GM18867 (cell line): ENCODE measurements around the gene MLPH.

Experiments
- ATAC-seq: cut with Tn5 transposase; IDR thresholded peaks from one replicate; pipeline ENCODE4 v1.9.1; 2021; ENCODE audit warnings: mild to moderate bottlenecking, moderate library complexity; ENCODE audit not compliant: unreplicated experiment

Gene MLPH

DNA sequence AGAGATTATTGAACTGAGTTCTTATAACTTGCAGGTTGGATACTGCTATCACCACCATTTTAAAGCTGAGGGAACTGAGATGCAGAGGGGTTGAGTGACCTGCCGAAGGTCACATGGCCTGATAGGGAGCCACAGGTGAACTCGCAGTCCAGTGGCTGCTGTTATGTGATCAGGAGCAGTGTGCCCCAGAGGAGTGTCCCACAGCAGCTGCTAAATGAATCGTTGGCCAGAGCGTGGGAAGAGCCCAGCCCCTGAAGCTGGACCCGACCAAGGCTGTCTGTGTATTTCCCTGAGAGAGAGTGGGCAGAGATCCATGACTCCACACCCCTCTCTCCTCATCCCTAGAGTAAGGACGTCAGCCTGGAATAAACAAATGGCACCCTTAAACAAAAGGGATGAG is 52.6 kb downstream of the MLPH start:
- no peak for ATAC-seq

DNA sequence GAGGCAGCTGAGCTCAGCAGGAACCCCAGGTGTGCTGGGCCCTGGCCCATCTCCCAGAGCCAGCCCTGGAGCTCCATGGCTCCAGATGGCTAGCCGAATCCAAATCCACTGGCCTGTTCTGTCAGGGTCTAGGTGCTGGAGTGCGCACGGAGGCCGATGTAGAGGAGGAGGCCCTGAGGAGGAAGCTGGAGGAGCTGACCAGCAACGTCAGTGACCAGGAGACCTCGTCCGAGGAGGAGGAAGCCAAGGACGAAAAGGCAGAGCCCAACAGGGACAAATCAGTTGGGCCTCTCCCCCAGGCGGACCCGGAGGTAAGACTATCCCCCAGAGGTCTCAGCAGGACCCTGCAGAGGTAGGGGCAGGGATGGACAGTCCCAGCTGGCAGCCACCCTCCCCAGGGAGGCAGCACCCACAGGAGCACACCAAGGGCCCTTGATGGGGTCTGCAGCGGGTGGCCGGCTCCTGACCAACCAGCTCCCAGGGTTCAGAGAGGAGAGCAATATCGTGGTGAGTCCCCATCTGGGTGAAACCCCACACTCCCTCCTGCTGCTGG is 53.2 kb downstream of the MLPH start:
- ATAC-seq = no peak

DNA sequence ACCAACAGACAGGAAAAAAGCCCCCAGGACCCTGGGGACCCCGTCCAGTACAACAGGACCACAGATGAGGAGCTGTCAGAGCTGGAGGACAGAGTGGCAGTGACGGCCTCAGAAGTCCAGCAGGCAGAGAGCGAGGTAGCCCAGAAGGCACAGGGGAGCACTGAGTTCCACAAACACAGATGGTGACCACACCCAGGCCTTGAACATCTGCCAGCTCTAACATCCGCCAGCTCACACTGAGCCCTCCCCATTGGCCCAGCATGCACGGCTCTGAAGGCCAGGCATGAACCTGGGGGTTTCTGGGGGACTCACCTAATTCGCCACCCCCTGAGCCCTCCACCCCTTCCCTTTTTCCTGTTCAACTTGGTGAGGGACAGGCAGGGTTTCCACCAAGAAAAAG is 53.8 kb downstream of the MLPH start:
- no peak for ATAC-seq

DNA sequence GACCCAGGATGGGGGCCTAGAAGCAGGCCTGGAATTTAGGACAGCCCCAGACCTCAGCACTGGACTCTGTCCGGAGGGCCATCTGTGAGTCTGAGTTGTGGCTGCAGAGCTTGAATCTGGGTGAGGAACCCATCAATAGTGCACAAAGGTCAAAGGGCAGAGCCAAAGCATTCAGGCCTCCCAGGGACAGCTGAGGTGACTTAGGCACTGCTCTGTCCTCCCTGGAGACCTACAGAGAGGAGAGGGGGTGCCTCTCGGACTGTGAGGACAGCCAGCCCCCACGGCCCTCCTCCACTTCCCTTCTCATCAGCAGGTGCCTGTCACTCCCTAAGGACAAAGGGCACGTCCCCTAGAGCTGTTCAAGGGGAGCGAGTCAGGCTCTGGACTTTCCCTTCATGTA is 54.2 kb downstream of the MLPH start:
- no peak for ATAC-seq

DNA sequence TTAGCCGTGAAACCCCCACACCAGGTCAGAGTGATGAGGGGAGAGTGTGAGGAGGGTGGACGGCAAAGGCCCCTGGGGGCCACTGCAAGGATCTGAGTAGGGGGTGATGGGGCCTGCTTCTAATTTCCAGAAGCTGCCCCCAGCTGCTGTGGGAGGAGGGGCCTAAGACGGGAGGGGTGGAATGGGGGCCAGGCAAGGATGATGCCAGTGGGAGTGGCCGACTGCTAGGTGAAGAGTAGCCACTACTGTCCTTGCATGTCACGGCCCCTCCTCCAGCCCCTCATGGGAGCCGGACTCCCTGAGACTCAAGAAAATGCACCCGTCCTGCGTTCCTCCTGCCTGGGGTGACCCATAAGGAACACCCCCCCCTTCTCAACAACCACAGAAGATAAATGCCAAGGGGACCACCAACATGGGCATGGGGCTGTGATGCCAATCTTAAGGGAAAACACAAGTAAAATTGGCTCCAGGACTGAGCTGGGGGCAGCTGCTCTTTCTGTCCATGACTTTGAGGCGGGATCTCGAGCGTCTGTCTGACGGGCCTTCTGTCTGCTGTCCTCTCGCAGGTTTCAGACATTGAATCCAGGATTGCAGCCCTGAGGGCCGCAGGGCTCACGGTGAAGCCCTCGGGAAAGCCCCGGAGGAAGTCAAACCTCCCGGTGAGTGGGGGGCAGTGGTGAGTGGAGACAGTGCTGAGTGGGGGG is 55.1 kb downstream of the MLPH start:
- no peak for ATAC-seq

DNA sequence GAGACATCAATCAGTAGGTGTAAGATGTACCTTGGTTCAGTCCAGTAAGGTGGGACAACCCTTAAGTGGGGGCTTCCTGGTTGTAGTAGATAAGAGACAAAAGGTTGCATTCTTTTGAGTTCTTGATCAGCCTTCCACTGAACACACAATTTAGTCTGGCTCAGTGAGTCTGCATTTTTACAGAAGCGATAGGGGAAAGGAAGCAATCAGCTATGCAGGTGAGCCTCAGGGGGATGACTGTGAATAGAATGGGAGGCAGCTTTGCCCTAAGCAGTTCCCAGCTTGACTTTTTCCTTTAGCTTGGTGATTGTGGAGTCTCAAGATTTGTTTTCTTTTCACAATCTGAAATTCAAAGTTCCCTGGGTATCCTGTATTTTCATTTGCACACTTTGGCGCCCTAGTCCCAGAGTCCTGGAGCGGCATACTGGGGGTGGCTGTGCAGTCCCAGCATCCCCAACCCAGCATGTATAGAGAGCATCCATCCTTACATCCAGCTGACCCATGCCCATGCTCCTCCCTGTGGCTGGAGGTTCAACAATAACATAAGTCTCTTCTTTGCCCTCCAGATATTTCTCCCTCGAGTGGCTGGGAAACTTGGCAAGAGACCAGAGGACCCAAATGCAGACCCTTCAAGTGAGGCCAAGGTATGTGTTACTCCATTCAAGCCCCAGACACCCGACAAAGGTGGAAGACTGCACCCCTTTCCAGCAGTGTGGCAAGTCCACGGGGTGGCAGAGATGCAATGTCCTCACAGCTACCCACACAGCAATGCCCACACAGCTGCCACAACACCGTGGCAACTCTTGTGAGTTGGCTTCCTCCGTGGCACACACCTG is 59.2 kb downstream of the MLPH start:
- ATAC-seq = no peak

DNA sequence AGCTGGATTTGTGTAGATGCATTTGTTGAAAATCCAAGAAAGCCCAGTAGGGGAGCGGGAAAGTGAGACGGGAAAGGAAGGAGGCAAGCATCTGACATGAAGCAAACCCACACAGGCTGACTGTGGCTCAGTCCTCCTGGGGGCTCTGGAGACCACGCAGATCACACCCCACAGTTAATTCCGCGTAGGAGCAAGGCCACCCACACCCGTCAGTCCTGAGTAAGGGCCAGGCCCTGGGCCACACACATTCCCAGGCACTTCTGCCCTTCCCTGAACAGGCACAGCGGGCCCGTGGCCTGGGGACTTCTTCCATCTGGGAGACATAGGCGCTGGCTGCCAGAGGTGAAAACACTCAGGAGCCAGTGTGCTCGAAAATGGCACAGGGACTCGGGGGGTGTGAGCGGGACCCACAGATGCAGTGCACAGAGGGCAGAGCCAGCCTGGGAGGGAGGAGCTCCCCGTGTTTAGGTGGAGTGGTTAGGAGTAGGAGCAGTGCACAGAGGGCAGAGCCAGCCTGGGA is 59.9 kb downstream of the MLPH start:
- ATAC-seq = no peak

DNA sequence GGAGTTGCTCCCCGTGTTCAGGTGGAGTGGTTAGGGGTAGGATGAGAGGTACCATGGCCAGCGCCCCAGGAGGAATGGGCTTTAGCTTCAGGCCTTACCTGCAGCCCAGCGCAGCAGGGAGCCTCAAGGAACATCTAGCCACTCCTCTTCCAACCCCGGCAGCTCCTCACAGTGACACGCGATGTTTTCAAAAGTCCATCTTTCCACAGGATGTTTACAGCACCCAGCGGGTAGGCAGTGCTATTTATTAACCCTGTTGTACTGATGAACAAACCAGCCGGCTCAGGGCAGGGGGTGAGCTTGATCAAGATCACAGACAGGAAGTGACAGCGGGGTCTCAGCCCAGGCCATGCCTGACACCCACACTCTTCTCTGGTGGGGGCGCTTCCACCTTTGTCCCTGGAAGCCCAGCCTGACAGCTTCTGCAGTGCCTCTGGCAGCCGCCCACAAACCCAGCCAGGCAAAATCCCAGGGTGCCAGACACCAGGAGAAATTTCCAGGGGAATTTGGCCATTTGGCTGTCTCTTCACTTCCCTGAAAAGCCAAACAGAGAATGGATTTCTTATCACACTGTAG is 60.9 kb downstream of the MLPH start:
- ATAC-seq = no peak

DNA sequence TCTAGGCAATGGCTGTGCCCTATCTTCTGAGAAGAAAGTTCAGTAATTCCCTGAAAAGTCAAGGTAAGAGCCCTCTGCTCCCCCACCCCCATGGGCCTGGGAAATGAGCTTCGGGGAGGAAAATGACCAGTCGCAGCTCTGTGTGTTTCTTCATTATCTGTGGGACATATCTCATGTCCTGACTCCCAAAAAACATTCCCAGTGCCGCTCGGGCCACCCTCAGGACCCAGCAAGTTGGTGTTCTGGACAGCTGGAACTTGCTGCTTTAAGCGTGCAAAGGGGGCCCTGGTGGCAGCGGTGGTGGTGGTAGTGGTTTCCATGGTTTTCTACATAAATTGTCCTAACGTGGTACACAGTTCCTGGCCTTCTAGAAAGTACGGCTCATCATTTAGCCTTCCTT is 62.2 kb downstream of the MLPH start:
- ATAC-seq = no peak

DNA sequence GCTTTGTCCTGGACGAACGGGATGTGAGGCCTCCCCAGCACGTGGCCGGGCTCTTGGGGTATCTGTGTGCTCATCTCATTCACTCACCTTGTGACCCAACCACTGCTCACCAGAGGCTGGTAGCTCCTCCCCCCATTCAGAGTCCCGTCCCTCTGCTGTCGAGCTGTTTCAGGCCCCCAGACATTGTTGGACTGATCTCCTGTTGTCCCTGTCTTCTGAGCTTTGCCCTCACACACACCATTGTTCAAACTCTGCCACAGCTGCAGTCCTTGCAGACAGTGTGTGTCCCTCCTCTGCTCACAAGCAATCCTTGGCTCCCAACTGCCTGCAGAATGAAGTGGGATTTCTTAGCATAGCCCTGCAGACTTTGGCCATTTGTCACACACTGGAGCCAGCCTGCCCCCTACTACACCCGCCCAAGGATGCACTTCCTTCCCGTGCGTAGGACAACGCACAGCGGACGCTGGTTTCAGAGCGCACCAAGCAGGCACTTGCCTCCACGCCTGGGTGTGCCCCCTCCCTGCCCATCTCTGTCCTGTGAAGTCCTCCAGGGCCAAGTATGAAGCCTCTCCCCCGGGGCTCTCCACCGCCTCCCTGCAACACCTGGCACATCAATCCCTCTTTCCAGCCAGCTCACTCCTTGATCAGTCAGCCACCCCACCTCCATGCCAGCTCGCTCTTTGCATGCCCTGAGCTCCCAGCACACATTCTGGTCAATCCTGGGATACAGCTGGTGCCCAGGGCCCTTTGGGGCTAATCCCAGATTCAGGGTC is 62.8 kb downstream of the MLPH start:
- no peak for ATAC-seq

DNA sequence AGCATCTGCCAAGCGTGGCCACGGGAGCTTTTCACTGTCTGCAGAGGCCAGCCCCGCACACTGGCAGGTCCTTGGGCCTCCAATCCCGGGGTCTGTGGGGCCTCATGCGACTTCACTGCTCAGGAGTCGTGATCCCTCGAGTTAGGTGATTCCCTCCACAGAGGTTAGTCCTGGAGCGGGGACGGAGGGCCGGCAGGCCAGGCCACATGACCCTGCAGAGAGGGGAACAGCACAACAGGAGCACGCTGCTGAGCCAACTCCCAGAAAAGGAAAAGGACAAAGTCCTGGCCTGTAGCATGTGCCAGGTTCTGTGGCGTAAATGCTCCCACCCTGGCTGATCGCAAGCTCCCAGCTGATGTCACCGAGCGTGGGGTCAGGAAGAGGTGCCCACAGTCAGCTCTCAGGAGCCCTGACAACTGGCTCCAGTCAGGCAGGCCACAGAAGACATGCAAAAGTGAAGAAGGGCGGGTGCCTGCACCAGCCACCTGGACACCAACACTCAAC is 64.1 kb downstream of the MLPH start:
- ATAC-seq = no peak

DNA sequence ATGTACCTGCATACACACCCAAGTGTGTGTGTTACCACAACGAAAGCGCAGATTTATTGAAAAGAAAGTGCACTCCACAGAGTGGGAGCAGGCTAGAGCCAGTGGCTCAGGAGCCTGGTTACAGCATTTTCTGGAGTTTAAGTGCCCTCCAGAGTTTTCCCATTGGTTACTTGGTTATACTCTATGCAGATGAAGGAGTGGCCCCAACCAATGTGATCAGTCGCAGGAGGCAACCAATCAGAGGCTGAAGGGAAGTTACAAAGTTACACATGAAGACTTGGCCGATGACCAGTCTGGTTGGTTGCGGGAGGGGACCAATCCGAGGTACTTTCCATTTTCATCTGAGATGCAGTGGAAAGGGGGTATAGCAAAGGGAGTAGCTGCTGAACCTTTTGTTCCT is 65.9 kb downstream of the MLPH start:
- no peak for ATAC-seq

DNA sequence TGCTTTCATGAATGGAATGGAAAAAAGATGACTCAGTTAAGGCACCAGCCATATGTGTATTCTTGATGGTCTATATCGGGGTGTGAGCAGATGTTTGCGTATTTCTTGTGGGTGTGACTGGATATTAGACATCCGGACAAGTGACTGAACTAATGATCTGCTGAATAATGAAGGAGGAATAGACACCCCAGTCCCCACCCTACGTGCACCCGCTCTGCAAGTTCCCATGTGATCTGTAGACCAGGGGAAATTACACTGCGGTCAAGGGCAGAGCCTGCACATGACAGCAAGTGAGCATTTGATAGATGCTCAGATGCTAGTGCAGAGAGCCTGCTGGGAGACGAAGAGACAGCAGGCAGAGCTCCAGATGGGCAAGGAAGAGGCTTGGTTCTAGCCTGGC is 66.9 kb downstream of the MLPH start:
- ATAC-seq = no peak

DNA sequence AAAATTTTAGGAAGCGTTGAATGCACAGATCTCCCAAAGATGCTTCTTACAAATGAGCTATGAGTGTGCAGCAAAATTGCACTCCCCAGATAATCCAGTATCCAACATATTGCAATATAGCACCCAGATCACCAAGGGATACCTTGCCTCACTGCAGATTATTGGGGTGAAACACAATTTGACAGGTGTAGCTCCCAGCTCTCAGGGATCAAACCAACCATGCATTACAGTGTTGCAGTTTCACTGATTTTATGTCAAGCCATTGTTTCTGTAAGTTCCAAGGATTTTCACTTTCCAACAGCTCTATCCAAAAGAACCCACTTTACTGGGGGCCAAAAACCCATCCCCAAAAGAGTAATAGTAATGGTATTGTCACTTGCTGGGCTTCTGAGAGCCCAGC is 68.5 kb downstream of the MLPH start:
- ATAC-seq = no peak

DNA sequence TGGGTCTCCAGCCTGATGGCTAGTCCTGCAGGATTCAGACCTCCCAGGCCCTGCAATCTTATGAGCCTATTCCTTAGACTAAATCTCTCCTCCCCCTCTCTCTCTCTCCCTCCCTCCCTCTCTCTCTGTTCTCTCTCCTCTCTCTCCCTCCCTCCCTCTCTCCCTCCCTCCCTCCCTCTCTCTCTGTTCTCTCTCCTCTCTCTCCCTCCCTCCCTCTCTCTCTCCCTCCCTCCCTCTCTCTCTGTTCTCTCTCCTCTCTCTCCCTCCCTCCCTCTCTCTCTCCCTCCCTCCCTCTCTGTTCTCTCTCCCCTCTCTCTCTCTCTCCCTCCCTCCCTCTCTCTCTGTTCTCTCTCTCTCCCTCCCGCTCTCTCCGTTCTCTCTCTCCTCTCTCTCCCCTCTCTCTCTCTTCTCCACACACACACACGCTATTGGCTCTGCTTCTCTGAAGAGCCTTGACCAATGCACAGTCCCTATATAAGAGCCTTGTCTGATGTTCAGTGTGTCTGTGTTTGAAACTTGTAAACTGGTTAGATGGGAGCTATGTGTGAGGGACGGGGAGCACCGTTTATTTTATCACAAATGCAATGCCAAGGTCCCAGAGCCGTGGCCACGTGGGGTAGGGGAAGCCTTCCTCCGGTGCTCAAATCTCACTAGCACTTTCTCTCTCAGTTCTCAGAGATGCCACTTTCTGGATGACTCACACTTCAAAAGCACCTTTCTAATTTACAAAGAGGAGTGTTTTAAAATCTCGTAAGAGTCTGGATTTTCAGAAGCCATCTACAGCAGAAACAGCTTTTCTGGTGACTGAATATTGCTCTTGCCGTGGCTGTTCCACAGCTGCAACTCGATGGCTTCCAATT is 70.0 kb downstream of the MLPH start:
- peak; percentile 92 for ATAC-seq

DNA sequence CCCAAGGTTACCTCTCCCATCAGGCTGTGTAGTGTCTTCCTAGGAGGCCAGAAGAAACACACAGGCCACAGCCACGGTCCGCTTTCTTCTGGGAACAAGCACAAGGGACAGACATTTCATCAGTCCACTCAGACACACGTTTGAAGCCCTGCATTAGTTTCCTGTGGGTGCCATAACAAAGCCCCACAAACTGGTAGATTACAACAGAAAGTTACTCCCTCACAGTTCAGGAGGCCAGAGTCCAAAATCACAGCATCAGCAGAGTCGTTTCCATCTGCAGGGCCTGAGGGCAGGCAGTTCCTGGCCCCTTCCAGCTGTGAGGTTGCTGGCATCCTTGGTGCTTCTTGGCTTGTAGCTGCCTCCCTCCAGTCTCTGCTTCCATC is 70.6 kb downstream of the MLPH start:
- peak; percentile 9 for ATAC-seq

DNA sequence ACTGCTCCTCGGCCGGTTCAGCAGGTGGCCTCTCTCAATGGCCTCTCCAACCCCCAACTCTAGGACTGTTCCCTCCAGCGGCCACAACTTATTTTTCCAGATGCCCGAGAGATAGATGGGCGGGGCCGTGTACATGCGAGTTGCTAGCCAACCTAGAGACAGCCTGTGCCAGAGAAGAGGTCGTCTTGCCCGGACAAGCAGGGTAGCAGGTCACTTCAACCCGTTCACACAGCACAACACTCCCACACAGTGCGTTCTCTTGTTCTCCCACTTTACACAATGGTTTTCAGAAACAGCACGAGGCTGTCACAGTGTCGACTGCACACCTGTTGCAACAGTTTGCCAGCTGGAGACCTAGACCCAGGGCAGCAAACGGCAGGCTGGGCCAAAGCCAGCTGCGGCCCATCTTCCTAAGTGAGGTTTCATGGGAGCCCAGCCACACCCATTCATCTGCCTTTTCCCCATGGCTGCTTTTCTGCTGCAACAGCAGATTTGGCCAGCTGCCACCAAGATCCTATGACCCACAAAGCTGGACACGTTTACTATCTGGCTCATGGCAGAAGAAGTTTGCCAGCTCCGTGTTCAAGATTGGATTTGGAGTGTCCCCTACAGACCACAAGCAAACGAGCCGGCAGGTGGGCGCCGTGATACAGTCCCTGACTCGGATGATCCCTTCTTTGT is 72.0 kb downstream of the MLPH start:
- ATAC-seq = no peak

DNA sequence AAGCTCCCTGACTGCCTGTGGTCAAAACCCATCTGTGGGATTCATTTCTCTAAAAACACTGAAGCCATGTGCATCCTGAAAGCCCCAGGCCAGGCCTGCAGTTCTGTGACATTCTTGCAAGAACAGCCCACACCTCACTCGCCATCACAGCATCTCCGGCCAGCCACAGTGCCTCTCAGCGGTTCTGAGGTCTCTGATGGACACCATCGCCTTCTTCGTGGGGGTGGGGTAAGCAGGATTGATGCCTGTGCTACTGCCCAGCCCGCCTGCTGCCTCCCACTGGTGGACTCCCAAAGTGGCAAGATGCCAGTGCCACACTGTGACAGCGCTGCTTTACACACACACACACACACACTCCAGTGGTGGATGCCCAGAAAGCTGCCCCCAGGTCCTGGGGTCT is 74.2 kb downstream of the MLPH start:
- no peak for ATAC-seq

DNA sequence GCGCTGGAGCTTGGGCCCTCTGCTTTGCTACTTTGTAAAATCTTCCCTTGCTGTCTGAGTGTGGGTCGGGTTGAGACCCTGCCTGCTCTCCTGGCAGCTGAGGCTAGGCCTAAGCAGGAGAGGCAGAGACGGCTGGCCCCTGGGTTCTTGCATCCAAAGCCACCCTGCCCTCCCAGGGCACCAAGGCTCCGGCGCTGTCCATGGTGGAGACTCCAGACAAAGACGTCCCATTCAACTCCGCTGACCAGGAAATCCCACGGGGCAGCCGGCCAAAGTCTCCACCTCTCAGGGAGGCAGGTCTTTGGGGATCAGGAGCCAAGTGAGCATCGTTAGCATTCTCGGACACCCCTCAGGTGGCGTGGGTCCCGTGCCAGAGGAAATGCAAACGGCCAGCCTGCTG is 76.8 kb downstream of the MLPH start:
- ATAC-seq = no peak
